T1000 (cell line): Measurements from ENCODE around the gene CLCNKB.
A peak's percentile ranks its signal among the peaks of the same experiment; 100 is the strongest.
"Not testable (repeated sequence)": the region's sequence is repeated elsewhere in the genome, so short reads cannot be mapped to it uniquely, and the experiment has no call there.

Experiments
- DNase-seq: peaks from one replicate; lab custom pipeline; 2025; ENCODE audit warnings: mixed read lengths; lab: John Stamatoyannopoulos, UW

Gene CLCNKB

GRCh38 chr1:16043521-16043920 lies at the start of gene CLCNKB:
Gene CLCNKB (plus strand): TSS chr1:16043782. CDS start chr1:16044493, 711 bp downstream.
- no peak for DNase-seq

GRCh38 chr1:15994081-15994480 lies 49.5 kb upstream of the CLCNKB start:
- no peak for DNase-seq

GRCh38 chr1:15994590-15995351 lies 48.8 kb upstream of the CLCNKB start:
- peak; percentile 25 for DNase-seq

- no peak for DNase-seq
Observed at GRCh38 chr1:15997076-15997585, 46.5 kb upstream of the CLCNKB start.

- no peak for DNase-seq
Observed at GRCh38 chr1:15997637-15998280, 45.8 kb upstream of the CLCNKB start.

GRCh38 chr1:15998929-15999328 lies 44.7 kb upstream of the CLCNKB start:
- no peak for DNase-seq

- not testable (repeated sequence) for DNase-seq
Observed at GRCh38 chr1:16001274-16001673, 42.3 kb upstream of the CLCNKB start.

GRCh38 chr1:16005597-16005996 lies 38.0 kb upstream of the CLCNKB start:
- DNase-seq, result no peak

GRCh38 chr1:16006010-16006409 lies 37.6 kb upstream of the CLCNKB start:
- DNase-seq, result no peak

GRCh38 chr1:16006552-16007485 lies 36.8 kb upstream of the CLCNKB start:
- DNase-seq, result no peak

- no peak for DNase-seq
Observed at GRCh38 chr1:16007671-16008341, 35.8 kb upstream of the CLCNKB start.

GRCh38 chr1:16009030-16009460 lies 34.5 kb upstream of the CLCNKB start:
- DNase-seq, result peak; percentile 75

- DNase-seq, result no peak
Observed at GRCh38 chr1:16009678-16010077, 33.9 kb upstream of the CLCNKB start.

- no peak for DNase-seq
Observed at GRCh38 chr1:16010837-16011236, 32.7 kb upstream of the CLCNKB start.

- no peak for DNase-seq
Observed at GRCh38 chr1:16011936-16012589, 31.5 kb upstream of the CLCNKB start.

GRCh38 chr1:16012590-16013219 lies 30.9 kb upstream of the CLCNKB start:
- peak; percentile 37 for DNase-seq

- DNase-seq, result peak; percentile 49
Observed at GRCh38 chr1:16013220-16013907, 30.2 kb upstream of the CLCNKB start.

GRCh38 chr1:16013908-16014258 lies 29.7 kb upstream of the CLCNKB start:
- no peak for DNase-seq

- no peak for DNase-seq
Observed at GRCh38 chr1:16014509-16015482, 28.8 kb upstream of the CLCNKB start.
